ENCODE results near the gene NRF1.

Gene NRF1

DNA sequence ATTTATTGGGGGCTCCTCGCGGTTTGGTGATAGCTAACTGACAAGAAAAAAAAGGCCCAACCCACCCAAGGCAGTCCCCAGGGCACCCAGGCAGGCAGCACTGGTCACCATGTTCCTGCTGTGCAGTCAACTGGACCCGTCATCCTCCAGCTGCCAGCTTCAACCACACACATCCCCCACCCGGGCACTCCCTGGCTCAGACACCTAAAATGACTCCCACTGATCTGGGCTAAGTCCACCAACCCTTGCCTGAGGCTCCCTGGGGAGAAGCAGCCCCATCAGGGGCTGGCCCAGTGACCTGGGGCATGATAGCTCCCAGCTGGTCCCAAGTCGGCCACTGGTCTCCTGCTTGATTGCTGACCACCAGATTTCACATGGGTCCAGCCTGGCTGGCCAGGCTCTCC lies 161.8 kb downstream of the NRF1 start:
- no peak for DNase-seq

DNA sequence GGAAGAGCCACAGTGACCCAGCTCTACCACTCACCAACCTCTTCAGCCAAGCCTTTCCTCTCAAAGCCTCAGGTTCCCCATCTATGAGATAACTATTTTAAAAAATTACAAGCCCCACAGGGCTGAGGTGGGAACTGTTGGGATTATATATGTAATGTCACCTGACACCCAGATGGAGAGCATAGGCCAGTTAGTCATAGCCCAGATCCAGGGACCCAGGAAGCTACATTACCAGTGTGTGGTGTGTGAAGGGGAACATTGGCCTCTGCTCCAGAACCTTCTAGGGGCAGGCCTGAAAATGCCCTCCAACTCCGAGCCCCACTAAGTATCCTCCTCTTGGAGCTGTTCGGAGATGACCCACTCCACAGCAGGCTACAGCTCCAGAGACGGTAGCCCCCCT lies 162.4 kb downstream of the NRF1 start:
- DNase-seq, result no peak

DNA sequence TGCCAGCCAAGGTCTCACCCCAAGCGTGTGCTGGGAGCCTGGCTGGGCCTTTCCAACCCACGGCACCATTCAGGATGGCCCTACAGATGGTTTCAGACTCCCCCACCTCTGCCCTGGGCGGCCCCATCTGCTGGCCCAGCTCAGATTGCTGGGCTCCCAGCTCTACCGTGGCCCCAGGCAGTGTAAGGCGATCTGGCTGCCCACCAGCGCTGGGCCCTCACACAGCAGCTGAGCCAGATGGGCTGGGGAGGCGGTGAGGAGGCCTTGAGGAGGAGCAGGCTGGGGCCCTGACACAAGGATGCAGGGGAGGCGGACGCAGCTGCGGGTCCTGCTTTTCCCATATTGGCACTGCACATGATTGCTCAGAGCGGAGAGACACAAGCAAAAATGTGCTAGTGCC lies 162.8 kb downstream of the NRF1 start:
- DNase-seq, result no peak

DNA sequence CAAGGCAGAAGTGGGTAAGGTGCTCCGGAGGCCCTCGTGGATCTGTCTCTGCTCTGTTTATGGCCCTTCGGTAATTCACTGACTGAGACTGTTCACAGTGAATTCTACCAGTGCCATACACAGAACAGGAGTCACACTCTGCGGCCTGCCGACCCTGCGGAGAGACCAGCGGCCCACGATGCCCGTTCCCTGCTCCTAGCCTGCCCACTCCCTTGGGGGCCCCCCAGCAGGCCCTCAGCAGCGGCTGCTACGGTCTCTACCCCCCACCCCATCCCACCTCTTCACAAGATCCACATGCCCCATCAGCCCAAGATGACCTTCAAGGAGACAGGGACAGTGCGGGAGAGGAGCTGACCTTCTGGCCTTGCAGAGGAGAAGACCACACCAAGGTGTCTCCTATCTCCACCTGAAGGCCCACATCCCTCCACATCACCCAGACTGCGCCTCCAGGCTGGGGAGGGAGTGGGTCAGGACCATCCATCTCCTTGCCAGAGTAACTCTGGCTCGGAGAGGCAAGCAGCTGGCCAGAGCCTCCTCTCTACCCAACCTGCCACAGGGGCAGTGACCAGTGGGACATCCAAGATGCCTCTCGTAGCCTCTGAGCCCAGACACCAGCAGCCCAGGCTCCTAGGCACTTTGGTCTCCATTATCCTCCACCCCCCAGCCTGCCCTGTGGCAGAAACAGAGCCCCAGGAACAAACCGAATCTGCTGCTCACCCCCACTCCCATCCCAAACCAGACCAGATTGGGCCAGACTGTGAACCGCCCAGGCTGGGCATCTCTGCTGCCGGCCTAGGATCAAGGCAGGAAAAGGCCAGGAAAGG lies 163.6 kb downstream of the NRF1 start:
- no peak for DNase-seq

DNA sequence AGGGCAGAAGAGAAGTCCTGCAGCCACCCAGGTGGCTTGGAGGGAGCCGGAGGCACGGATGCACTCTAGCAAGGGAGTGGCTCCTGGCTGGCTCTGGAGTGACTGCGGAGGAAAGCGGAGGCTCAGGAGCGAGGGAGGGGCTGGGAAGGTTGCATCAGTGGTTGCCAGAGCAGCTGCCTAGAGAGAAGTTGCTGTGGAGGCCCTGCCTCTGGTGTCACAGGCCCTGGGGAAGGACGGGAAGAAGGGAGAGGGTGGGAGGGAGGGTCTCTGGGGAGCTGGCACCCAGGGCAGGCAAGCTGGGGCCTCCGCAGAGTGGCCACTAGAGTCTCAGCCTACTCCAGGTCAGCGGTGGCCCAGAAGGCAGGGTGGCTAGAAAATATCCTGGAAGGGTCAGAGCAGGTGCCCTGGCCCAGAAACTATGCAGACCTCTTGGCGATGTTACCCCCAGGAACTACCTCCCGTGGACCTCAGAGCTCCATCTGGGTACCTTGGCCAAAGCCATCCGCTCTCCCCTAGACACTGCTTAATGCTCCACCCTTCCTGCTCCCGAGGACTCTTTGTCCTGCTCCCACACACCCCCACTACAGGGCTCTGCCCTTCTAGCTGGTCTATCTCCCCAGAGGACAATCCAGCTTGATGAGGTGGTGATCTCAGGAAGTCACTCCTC lies 164.3 kb downstream of the NRF1 start:
- no peak for DNase-seq

DNA sequence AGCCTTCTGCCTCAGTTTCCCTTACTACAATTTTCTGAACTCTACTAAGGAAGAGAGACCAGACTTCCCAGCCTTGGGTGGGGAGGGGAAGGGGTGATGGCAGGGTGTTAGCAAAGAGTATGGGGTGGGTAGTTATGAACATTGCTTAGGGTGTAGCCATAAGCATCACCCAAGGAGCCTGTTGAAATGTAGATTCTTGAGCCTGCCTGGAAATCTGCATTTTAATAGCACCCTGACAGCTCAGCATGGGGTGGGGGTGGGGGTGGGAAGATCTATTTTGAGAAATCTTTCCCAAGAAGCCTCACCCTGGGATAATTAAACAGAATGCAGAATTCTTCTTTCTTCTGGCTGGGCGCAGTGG lies 164.8 kb downstream of the NRF1 start:
- no peak for DNase-seq

DNA sequence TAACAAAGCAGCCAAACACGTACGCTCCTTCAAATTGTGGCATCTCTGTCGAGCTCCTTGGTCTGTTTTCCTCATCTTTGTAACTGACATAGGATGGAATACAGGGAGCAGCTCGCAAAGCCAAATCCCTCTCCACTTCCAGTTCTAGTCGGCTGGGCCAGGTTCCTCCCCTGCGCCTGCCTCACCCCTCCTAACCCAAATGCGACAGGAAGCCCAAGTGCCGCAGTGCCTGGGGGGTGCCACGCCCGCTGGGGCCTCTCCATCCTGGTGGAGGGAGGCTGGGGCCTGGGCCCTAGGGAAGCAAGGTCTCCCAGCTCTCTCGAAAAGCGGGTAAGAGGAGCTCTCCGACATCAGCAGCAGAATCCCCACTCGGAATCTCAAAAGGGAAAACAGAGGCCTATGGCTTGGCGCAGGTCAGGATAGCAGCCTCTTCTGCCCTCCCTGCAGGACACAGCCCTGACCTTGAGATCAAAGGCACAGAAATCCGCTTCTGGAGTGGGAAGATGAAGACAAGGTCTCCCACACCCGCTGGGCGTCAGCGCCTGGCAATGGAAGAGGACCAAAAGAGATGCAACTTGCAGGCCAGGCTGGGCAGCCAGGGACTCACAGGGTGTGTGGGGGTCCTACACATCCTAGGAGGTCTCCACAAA lies 165.8 kb downstream of the NRF1 start:
- DNase-seq, result no peak

DNA sequence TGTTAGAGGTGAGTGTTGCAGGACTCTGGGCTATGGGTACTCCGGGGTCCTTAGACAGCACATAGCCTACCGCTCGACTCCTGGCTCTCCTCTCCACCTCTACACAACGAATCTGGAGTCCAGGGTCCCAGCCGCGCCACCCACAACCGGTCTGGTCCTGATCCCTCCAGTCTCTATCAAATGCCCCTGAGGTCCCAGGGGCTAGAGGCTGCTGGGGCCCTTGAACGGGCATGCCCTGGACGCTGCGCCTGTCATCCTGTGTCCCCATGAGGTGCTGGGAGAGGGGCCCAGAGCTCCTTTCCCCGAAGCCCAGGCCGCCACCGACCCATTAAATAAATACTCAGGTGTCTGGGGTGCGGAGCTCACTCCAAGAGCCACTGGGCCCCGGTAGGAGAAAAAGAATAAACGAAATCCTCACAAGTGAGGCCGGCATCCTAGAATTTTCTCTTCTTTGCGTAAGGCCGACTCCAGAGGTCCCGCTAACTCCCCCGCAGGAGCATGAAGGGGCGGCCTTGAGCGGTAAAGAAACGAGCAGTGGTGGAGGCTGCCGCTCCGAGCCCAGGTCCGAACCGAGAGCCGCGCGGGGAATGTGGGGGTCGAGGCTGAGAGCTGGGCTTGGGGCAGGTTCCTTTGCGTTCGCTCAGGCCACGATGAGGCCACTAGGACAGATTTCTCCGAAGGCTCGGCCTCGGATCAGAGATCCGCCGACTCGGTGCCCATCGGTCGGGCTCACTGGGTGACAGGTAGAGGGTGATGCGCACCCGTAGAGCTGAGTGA lies 166.7 kb downstream of the NRF1 start:
- no peak for DNase-seq

DNA sequence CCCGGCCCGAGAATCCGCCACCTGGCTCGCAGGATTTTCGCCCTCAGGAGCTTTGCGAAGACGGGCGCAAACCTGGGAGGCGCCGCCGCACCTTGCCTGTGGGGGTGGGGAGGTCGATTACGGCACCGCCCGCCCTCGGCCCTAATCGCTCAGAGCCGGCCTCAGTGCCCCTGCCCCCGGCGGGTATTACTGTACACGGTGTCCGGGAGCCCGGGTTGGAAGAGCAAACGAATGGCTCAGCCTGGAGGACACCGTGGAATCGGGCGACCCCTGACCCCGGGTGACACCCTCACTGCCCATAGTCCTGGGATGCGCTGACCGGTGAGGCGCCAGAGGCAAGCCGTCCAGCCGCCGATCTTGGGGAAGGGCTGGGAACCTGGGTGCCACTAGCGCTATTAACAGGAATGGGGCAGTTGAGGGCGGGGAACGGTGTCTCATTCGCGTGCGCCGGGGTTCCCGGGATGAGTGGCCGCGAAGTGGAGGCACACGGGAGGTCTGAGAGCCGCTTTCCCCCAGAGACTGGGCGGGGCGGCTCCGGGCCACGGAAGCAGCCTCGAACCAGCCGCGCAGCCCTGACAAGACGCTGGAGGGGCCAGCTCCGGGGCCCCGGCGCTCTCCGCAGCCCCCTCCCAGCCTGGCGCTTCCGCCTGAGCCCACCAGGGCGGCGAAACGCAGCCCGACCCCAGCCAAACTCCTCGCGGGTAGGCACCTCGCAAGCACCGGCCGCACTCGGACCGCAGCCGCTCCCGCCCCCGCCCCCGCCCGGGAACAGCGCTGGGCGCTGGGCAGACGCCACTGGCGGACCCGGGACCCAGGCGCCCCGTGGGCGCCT lies 167.5 kb downstream of the NRF1 start:
- peak; percentile 15 for DNase-seq

DNA sequence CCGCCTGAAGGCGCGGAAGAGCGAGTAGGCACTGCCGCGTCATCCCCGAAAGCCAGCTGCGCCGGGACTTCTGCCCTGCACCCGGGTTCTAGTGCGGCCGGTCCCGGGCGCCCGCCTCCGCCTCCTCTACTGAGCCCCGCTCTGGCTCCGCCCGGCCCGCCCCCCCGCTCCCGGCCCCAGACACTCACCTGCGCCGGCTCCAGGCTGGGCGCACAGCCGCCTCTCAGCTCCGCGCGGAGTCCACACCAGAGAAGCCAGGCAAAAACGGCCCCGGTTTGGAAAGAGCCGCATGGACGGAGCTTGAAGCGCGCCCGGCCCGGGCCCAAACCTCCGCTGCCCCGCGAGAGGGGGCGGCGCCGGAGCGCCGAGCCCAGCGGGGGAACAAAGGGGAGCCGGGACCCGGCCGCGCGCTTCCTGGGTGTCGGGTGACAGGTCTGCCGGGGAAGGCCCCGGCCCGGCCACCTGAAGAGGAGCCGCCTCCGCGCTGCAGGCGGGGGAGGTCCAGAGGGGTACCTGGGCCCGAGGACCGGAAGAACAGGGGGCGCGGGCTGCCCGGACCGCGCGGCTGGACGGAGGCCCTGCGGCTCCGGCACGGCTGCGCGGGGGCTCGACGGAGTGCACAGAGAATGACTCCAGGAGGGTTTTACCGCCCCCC lies 168.2 kb downstream of the NRF1 start:
- peak; percentile 70 for DNase-seq

DNA sequence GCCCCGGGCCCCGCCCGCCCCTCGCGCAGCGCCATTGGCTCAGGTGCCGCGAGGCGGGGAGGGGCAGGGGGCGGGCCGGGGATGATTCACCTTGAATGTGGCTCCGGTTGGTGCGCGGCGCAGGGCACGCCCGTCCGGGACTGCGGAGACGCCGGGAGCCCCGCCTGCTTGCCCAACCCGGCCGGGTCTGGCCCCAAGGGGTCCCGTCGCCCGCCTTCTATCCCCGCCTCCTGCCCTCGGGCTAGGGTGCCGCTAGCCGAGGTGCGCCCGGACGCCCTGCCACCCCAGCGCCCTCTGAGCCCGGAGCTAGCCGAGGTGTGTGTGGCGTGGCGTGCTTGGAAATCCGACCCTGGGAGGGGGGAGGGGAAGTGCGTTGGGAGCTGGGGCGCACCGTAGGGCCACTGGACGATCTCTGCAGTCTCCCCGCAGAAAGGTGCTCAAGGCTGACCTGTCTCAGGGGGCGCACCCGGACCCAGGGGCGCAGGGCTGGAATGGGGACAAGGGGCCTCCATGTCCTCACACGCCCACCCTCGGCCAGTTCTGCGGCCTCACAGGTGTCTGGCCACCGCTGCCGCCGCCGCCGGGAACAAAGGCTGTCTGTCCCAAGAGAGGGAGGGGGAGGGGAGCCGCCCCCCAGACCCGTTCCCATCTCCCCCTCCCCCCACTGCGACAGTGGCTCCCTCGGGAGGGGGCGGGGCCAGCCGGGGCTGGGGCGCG lies 168.9 kb downstream of the NRF1 start:
- DNase-seq, result peak; percentile 96

DNA sequence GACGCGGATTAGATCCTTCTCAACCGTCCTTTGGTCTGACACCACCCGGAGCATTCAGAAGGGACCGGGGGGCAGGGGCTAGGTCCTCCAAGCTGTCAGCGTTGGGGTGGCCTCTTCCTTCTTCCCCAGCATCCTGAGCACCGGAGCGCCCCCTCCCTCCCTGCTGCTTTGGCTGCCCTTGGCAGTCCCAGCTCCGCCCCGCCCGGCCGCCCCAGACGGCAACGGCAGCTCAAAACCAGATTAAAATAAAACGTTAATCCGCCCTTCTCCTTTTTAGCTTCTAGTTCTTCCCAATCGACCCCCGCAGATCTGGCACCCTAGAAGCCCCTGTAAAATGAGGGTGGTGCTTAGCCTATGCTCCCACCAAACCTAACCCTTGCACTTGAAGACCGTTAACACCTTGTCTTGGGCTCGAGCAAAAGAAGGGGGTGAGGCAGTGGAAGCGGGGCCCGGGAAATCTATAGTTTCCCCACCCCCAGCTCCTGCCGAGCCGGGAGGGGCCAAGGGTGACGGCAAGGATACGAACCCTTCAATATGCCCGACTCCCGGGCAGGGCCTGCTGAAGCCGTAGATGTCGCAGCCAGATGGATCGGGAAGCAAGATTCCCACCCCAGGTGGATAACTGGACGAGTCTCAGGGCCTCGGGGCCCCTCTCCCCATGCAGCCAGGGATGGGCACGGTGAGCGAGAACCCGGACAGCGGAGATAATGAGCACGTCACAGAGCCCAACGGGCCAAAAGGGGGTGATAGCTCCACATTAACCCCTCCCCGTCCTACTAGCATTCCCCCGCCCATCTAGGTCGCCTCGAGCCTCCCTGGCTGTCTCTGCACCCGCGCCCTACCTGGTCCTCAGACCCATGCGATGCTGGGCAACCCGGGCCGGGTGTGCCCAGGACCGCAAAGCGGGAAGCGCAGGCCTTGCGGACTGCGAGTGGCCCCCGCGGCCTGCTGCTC lies 169.7 kb downstream of the NRF1 start:
- DNase-seq, result peak; percentile 69

DNA sequence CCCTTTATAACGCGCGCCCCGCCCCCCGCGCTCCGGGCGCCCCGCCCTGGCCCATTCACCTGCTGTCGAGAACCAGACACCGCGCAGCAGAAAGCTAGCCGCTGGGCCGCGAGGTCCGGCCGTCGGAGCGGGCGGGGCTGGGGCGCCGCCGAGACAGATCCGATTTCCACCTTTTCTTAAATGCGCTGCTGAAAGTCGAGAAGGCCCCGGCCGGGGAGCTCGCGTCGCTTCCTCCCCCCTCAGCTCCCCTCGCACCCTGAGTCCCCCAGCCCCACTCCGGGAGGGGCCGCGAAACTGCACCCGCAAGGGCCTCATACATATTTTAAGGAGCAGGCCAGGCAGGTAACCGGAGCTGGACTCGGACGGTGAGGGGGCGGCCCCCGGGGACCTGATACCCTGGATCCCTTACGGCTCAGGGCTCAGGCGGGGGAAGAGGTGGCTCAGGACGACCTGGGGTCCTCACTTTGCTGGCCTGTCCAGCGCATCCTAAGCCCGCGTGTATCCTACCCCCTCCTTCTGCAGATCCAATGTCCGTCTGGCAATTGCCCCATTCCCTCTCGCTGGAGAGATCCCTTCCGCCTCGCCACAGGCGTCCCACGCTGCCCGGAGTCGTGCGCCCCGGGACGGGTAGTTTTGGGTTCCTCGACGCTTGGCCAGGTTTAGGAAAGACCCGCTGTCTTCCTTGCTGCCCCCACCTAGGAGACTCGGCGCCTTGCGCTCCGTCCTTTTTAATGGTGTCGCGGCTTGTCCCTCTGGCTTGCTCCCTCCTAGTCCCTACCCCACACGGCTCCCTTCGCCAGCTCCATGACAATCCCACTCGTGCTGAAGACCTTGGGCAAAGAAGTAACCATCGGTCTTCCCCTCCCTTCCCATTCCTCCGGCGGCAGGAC lies 170.7 kb downstream of the NRF1 start:
- DNase-seq, result no peak

DNA sequence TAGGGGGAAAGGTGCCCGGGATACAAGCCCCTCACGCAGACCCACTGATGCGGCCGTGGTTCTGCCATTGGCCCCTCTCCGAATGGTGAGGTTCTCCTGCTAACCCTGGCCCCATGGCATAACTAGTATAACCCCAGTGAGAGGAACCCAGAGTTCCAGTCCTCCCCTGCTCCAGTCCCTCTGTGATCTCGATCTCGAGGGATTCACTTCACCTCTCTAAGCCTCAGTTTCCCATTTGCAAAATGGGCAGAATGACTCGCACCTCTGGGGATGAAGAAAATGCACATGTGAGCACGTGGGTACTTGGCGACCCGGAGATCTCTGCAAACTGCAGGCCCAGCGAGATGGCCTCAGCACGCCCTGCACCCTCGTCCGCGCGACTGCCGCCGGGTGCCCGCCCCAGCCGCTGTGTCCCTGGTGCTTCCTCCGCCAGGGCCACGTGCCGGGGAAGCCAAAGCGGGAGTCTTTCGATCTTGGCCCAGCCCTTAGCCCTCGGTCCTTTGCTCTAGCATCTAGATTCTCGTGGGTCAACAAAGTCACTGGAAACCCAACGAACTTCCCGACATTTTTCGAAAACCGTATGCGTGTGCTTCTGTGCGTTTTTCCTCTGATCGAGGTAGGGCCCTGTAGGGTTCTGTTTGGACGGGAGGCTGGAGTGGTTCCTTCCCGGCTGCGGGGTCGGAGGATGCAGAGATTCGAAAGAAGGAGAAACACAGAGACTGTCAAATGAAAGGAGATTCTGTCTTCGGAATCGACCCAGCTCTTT lies 171.5 kb downstream of the NRF1 start:
- DNase-seq, result no peak

DNA sequence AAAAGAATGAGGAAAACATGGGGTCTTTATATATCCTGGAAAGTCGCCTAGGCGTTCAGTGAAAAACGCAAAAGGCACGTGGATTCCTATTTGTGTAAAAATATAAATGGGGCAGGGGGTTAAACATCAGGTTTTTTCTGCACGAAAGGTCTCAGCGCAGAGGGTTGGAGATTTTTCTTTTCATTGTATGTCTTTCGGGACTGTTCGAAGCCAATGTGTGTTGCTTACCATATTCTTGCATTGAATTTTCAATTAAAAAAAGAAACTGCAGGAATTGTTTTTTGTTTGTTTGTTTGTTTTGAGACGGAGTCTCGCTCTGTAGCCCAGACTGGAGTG lies 172.0 kb downstream of the NRF1 start:
- no peak for DNase-seq

DNA sequence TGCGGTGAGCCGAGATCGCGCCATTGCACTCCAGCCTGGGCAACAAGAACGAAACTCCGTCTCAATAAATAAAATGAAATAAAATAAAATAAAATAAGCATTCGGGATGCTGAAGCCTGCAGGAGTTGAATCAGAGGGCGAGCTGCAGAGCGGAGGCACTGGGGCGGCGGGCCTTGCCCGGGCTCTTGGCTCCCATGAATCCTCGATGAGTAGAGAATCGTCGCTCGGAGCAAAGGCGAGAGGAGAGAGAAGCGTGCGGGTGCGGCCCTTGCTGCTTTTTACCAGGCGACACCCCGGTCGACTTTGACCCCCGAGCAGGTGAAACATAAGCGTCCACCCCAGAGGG lies 172.9 kb downstream of the NRF1 start:
- DNase-seq, result no peak

DNA sequence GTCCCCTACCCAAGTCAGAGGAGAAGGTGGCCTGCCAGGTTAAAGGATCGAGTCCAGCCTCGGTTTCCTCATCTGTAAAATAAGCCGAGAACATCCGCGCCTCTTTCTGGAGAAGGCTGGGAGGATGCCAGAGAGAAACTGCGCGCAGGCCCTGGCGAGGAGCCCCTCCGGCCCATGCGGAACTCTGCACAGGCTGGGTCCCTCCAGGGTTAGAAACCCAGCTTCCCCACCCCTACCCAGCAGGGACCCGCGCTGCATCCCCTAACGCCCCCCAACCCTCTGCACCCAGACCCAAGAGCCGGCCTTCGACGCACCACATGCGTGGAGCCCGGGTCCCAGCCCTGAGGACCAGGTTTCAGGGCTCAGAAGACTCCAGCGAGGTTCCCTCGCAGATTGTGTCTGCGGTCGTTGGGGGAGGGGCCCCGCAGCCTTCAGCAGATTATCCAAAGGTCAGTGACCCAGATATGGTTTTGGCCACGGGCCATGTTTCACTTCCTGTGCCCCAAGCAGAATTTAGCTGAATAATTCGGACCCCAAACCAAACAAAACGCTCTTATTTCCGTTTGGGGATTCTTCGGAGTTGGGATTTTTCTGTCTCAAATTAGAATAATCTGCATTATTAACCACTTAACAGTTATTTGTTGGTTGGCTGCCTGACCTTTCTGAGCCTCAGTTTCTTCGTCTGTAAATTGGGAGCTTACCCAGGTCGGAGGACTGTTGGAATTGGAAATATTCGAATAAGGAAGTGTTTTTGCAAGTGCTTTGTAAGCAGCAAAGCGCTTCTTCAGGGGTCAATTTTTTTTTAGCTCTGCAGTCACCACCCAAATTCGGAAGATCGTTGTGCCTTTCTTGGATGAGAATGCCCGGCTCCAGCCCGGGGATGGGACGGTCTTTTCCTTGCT lies 173.5 kb downstream of the NRF1 start:
- no peak for DNase-seq
